ENCODE data around the gene SLC39A9. TPM values are rescaled to one million over a fixed set of nuclear protein-coding genes. Genes with fewer than 3 reads are reported as not detected.

Gene SLC39A9
- total and polyA plus RNA-seq, 2 of the 13 experiments (the other 11 are each of a cell fraction or from before 2014, with no cell fraction given) = 46.6 to 69.5 TPM

- CTCF ChIA-PET (ENCODE audit: low intra/inter-chr PET ratio, low total read pairs) = no interaction called here
- no peak for DNase-seq (ENCODE audit: low spot score)
- in situ Hi-C loops (cut with HindIII; ENCODE audit: extremely low pct_ligation_motif_present, low pct_unique_long_range_greater_than_20kb) = no loop called here
- Histone ChIP-seq H3K4me3 (replicated peaks in 1 of 3; ENCODE audit: insufficient read depth in 1 of 3, low read depth in 2 of 3, low read length in 3 of 3) (no peak overlapping the region), H4K20me1 (ENCODE audit: insufficient read depth, low read length) (no peaks in the 10 kb centered on the region), H3K9me3 (ENCODE audit: low read length) (no peaks in the 10 kb centered on the region), H3K4me2 (ENCODE audit: low read depth, low read length) (no peak overlapping the region), H3K27ac (ENCODE audit: extremely low read length, insufficient read depth, low read length) (no peak overlapping the region), H2AFZ (ENCODE audit: low read length) (no peak overlapping the region), H3K79me2 (ENCODE audit: insufficient read depth, low read length) (no peaks in the 10 kb centered on the region), H3K27me3 (ENCODE audit: control insufficient read depth in 1 of 2, insufficient read depth in 2 of 2, low read length in 2 of 2) (peaks cover 1 to 28% of the 10 kb centered on the region in 2 experiments; a peak in 3 of 5 replicates), H3K9ac (ENCODE audit: insufficient read depth, low read depth, low read length) (no peak overlapping the region), H3K36me3 (replicated peaks in 1 of 2; ENCODE audit: control insufficient read depth in 1 of 2, insufficient read depth in 2 of 2, low read length in 2 of 2) (no peaks in the 10 kb centered on the region), H3K4me1 (ENCODE audit: insufficient read depth, low read length) (no peaks in the 10 kb centered on the region)
- 1% methylated on average over 3 of the region's 3 CpGs for WGBS (ENCODE audit: low lambda C conversion rate)
- no peak for FAIRE-seq
- POLR2A ChIA-PET = no interaction called here
- TF ChIP-seq GMEB2 (CRISPR knock-in tag; IDR thresholded peaks at IDR 0.05; ENCODE audit: low read depth) (no peak), RFXAP (CRISPR knock-in tag; IDR thresholded peaks at IDR 0.05; ENCODE audit: borderline replicate concordance) (no peak), CBX1 (IDR thresholded peaks at IDR 0.05; ENCODE audit: low read depth) (no peak), SMARCC2 (IDR thresholded peaks at IDR 0.05) (no peak), FLYWCH1 (CRISPR knock-in tag; IDR thresholded peaks at IDR 0.05) (no peak), YEATS4 (CRISPR knock-in tag; IDR thresholded peaks at IDR 0.05; ENCODE audit: borderline replicate concordance) (no peak), ZNF180 (CRISPR knock-in tag; IDR thresholded peaks at IDR 0.05; ENCODE audit: borderline replicate concordance, low read depth) (no peak)
- no peak for ATAC-seq
- BruUV-seq (replicated peaks) = no TSS peak
- intact Hi-C loops (cut with micrococcal nuclease; ENCODE audit: unreplicated experiment) = no loop called here
These were observed 92.7 kb downstream of the SLC39A9 start for GRCh38 chr14:69491193-69491592.

GRCh38 chr14:69493038-69493437, 94.5 kb downstream of the SLC39A9 start:
- intact Hi-C loops (cut with micrococcal nuclease; ENCODE audit: unreplicated experiment) (no loop called here), in situ Hi-C loops (cut with HindIII; ENCODE audit: extremely low pct_ligation_motif_present, low pct_unique_long_range_greater_than_20kb) (no loop called here)
- no peak overlapping the region for H3K27ac ChIP-seq (ENCODE audit: extremely low read length, insufficient read depth, low read length)
- H3K79me2 ChIP-seq (ENCODE audit: insufficient read depth, low read length) = no peaks in the 10 kb centered on the region
- H2AFZ ChIP-seq (ENCODE audit: low read length) = no peak overlapping the region
- ATAC-seq (no peak), FAIRE-seq (no peak), DNase-seq (ENCODE audit: low spot score) (no peak)
- POLR2A ChIA-PET = no interaction called here
- H3K4me3 ChIP-seq (replicated peaks in 1 of 3; ENCODE audit: insufficient read depth in 1 of 3, low read depth in 2 of 3, low read length in 3 of 3) = no peak overlapping the region
- CTCF ChIA-PET (ENCODE audit: low intra/inter-chr PET ratio, low total read pairs) = no interaction called here
- H3K36me3 ChIP-seq (replicated peaks in 1 of 2; ENCODE audit: control insufficient read depth in 1 of 2, insufficient read depth in 2 of 2, low read length in 2 of 2) = no peaks in the 10 kb centered on the region
- no peaks in the 10 kb centered on the region for H3K9me3 ChIP-seq (ENCODE audit: low read length)
- no peaks in the 10 kb centered on the region for H3K4me1 ChIP-seq (ENCODE audit: insufficient read depth, low read length)
- no TSS peak for BruUV-seq (replicated peaks)
- no peak overlapping the region for H3K4me2 ChIP-seq (ENCODE audit: low read depth, low read length)
- no peak overlapping the region for H3K9ac ChIP-seq (ENCODE audit: insufficient read depth, low read depth, low read length)
- no peaks in the 10 kb centered on the region for H4K20me1 ChIP-seq (ENCODE audit: insufficient read depth, low read length)
- TF ChIP-seq, protein P1, sequence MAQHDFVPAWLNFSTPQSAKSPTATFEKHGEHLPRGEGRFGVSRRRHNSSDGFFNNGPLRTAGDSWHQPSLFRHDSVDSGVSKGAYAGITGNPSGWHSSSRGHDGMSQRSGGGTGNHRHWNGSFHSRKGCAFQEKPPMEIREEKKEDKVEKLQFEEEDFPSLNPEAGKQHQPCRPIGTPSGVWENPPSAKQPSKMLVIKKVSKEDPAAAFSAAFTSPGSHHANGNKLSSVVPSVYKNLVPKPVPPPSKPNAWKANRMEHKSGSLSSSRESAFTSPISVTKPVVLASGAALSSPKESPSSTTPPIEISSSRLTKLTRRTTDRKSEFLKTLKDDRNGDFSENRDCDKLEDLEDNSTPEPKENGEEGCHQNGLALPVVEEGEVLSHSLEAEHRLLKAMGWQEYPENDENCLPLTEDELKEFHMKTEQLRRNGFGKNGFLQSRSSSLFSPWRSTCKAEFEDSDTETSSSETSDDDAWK (CRISPR knock-in tag; IDR thresholded peaks at IDR 0.05) = no peak
- no peak for TF ChIP-seq DNMT1 (CRISPR knock-in tag; IDR thresholded peaks at IDR 0.05)
- TF ChIP-seq TEAD2 (CRISPR knock-in tag; IDR thresholded peaks at IDR 0.05) = no peak
- TF ChIP-seq, protein P2, sequence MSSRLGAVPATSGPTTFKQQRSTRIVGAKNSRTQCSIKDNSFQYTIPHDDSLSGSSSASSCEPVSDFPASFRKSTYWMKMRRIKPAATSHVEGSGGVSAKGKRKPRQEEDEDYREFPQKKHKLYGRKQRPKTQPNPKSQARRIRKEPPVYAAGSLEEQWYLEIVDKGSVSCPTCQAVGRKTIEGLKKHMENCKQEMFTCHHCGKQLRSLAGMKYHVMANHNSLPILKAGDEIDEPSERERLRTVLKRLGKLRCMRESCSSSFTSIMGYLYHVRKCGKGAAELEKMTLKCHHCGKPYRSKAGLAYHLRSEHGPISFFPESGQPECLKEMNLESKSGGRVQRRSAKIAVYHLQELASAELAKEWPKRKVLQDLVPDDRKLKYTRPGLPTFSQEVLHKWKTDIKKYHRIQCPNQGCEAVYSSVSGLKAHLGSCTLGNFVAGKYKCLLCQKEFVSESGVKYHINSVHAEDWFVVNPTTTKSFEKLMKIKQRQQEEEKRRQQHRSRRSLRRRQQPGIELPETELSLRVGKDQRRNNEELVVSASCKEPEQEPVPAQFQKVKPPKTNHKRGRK (CRISPR knock-in tag; IDR thresholded peaks at IDR 0.05) = no peak
- TF ChIP-seq CC2D1A (CRISPR knock-in tag; IDR thresholded peaks at IDR 0.05) = no peak
- no peak for TF ChIP-seq NFKBIZ (CRISPR knock-in tag; IDR thresholded peaks at IDR 0.05)
- WGBS (ENCODE audit: low lambda C conversion rate) = 0% methylated on average over 4 of the region's 4 CpGs
- peaks cover 1 to 11% of the 10 kb centered on the region in 2 experiments; a peak in 3 of 5 replicates for H3K27me3 ChIP-seq (ENCODE audit: control insufficient read depth in 1 of 2, insufficient read depth in 2 of 2, low read length in 2 of 2)

Data from HepG2 (cell line).